Measurements from ENCODE around the gene TRAF2. TPM values are rescaled to one million over a fixed set of nuclear protein-coding genes. Genes with fewer than 3 reads are reported as not detected.

TRAF2 gene
- total and polyA plus RNA-seq, 2 of the 8 experiments (the other 6 are each of a cell fraction or from before 2014, with no cell fraction given), result 26.9 to 50.2 TPM

GRCh38 chr9:136956604-136957003 lies 70.3 kb downstream of the TRAF2 start:
- no peaks in the 10 kb centered on the region for H3K79me1 ChIP-seq (ENCODE audit: low read depth, low read length)
- H4K5ac ChIP-seq (ENCODE audit: insufficient read length, low read depth, low read length), result no peak overlapping the region
- H4K20me1 ChIP-seq (replicated peaks in 1 of 2; ENCODE audit: control insufficient read depth in 1 of 2, insufficient read depth in 2 of 2, low read length in 2 of 2), result peaks cover 0 to 6% of the 10 kb centered on the region in 2 experiments
- no peak overlapping the region for H3K27ac ChIP-seq (ENCODE audit: low read depth, low read length)
- no peaks in the 10 kb centered on the region for H3K27me3 ChIP-seq (replicated peaks in 1 of 4; ENCODE audit: control insufficient read depth in 3 of 4, extremely low read depth in 1 of 4, insufficient read depth in 3 of 4, low read length in 3 of 4)
- WGBS, 2 experiments (ENCODE audit: extremely low coverage in 1 of 2, insufficient coverage in 1 of 2, insufficient read length in 1 of 2, insufficient replicate concordance in 2 of 2, low coverage in 1 of 2, low lambda C conversion rate in 2 of 2, missing lambda C conversion rate in 1 of 2), result 91 to 100% methylated on average over 2 to 4 of the region's 4 CpGs
- no peak overlapping the region for H2BK15ac ChIP-seq (ENCODE audit: low read length)
- H3K9me3 ChIP-seq (ENCODE audit: insufficient read depth in 2 of 2, low read depth in 1 of 2, low read length in 1 of 2), result no peaks in the 10 kb centered on the region
- H2AFZ ChIP-seq (ENCODE audit: low read length), result no peak overlapping the region
- no peak overlapping the region for H2AK5ac ChIP-seq (ENCODE audit: low read depth, low read length)
- no peaks in the 10 kb centered on the region for H3K36me3 ChIP-seq (ENCODE audit: control insufficient read depth in 2 of 4, insufficient read depth in 4 of 4, low read length in 3 of 4)
- no peak overlapping the region for H3K56ac ChIP-seq (replicated peaks; ENCODE audit: insufficient read length, low read depth, low read length)
- no peak overlapping the region for H2BK12ac ChIP-seq (ENCODE audit: low read depth, low read length)
- H2BK20ac ChIP-seq (ENCODE audit: low read length), result no peak overlapping the region
- H3K4ac ChIP-seq (replicated peaks; ENCODE audit: insufficient read length, low read depth, low read length), result no peak overlapping the region
- DNase-seq (ENCODE audit: low read depth in 1 of 2, low spot score in 2 of 2) (no peak), FAIRE-seq (no peak)
- H4K8ac ChIP-seq (ENCODE audit: extremely low read depth, insufficient read depth, low read length), result no peak overlapping the region
- H3K23me2 ChIP-seq (ENCODE audit: low read depth, low read length), result peaks cover 12% of the 10 kb centered on the region; the same call in 1 of the 2 replicates
- POLR2A ChIA-PET (ENCODE audit: partially characterized antibody), result no interaction called here
- H3K4me2 ChIP-seq (ENCODE audit: insufficient read depth in 1 of 2, low read depth in 2 of 2, low read length in 2 of 2), result no peak overlapping the region
- H3K23ac ChIP-seq (ENCODE audit: insufficient read length), result no peak overlapping the region
- no peak overlapping the region for H3K18ac ChIP-seq (ENCODE audit: extremely low read depth, low read length)
- no peak overlapping the region for H3K4me3 ChIP-seq (ENCODE audit: extremely low read depth in 1 of 4, insufficient read depth in 2 of 4, low read depth in 3 of 4, low read length in 4 of 4)
- H3K9ac ChIP-seq (replicated peaks in 1 of 4; ENCODE audit: extremely low read depth in 1 of 4, low read depth in 3 of 4, low read length in 3 of 4), result no peak overlapping the region
- H3K79me2 ChIP-seq (ENCODE audit: control insufficient read depth in 1 of 2, insufficient read depth in 2 of 2, low read length in 2 of 2), result no peaks in the 10 kb centered on the region
- no peak overlapping the region for H3K14ac ChIP-seq (ENCODE audit: insufficient read length)
- CTCF ChIA-PET (ENCODE audit: partially characterized antibody), result no interaction called here
- H2BK120ac ChIP-seq (replicated peaks; ENCODE audit: low read depth, low read length), result no peak overlapping the region
- no peak overlapping the region for H4K91ac ChIP-seq (replicated peaks; ENCODE audit: insufficient read length, low read length)
- no peak overlapping the region for H2BK5ac ChIP-seq (ENCODE audit: low read depth, low read length)
- H3K4me1 ChIP-seq (replicated peaks in 1 of 4; ENCODE audit: control insufficient read depth in 3 of 4, insufficient read depth in 4 of 4, low read length in 3 of 4), result peaks cover 0 to 2% (median 0%) of the 10 kb centered on the region in 4 experiments; a peak in 2 of 7 replicates
- TF ChIP-seq HDAC6 (IDR thresholded peaks at IDR 0.05; ENCODE audit: low read depth, low read length), result no peak
- no peak for TF ChIP-seq SIX5 (IDR thresholded peaks at IDR 0.05; ENCODE audit: low read depth, low read length)
- no peak for TF ChIP-seq CBX8 (IDR thresholded peaks at IDR 0.05; ENCODE audit: borderline replicate concordance, low read depth, low read length)
- TF ChIP-seq JUND (IDR thresholded peaks at IDR 0.05; ENCODE audit: low read length), result no peak
- no peak for TF ChIP-seq USF2 (IDR thresholded peaks at IDR 0.05; ENCODE audit: low read length)
- TF ChIP-seq JUN (IDR thresholded peaks at IDR 0.05; ENCODE audit: low read depth, low read length), result no peak
- TF ChIP-seq CTCF (IDR thresholded peaks at IDR 0.05; ENCODE audit: control extremely low read depth in 1 of 3, insufficient read depth in 1 of 3, low read depth in 1 of 3, low read length in 3 of 3), result no peak
- TF ChIP-seq BCL11A (IDR thresholded peaks at IDR 0.05; ENCODE audit: low read depth in 2 of 2, low read length in 2 of 2), result no peak
- TF ChIP-seq BACH1 (IDR thresholded peaks at IDR 0.05; ENCODE audit: low read length), result no peak
- TF ChIP-seq RFX5 (IDR thresholded peaks at IDR 0.05; ENCODE audit: borderline replicate concordance, low read depth, low read length), result no peak
- TF ChIP-seq RNF2 (IDR thresholded peaks at IDR 0.05; ENCODE audit: borderline replicate concordance, low read depth, low read length, missing control alignments, poor library complexity, severe bottlenecking), result no peak

Measured in H1 (cell line).